Femur (tissue), 1 donor: ENCODE measurements around the gene SLC6A6.
A peak's percentile ranks its signal among the peaks of the same experiment; 100 is the strongest.

ENCODE experiments used
- DNase-seq: peaks from one replicate; pipeline ENCODE4 v3.0.0-alpha.2; 2017

SLC6A6 gene

GRCh38 chr3:14438262-14438661 is 35.9 kb downstream of the SLC6A6 start:
- no peak for DNase-seq

DNA sequence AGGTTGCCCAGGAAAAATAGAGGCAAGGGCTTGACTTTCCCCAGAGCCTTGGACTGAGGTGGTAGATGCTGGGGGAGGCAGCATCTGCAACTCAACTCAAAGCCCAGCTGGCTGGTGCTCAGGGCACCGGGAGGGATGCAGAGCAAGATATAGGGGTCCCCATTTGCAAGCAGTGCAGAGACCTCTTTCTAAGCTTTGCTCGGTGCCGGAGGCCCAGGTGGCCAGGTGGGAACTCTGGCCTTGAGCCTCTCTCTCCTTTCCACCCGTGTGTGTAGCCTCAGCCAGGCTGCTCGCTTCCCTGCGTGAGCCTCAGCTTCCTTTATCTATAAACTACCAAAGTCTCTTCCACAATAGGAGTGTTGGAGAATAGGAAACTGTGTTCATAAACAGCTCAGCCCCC is 36.5 kb downstream of the SLC6A6 start:
- no peak for DNase-seq

GRCh38 chr3:14439501-14440167 is 37.2 kb downstream of the SLC6A6 start:
- DNase-seq = peak; percentile 81

GRCh38 chr3:14440168-14440518 is 37.7 kb downstream of the SLC6A6 start:
- DNase-seq = no peak

GRCh38 chr3:14440531-14441239 is 38.3 kb downstream of the SLC6A6 start:
- DNase-seq = peak; percentile 59

GRCh38 chr3:14441240-14441919 is 39.0 kb downstream of the SLC6A6 start:
- DNase-seq = no peak

DNA sequence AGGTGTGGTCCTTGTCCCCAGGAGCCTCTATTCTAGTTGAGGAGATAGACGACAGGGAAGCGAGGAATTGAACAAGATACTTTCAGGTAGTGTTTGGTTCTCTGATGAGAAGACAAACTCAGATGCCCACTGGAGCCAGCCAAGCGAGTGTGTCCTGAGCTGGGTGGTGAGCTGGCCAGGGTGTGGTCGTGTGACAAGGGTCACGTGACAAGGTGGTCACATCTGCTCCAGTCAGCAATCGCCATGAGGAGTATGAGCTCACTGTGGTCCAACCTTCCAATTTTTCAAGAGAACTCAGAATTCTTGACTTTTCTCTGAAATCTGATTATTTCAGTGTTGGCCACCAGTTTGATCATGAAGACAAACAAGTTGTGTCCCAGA is 39.5 kb downstream of the SLC6A6 start:
- no peak for DNase-seq

DNA sequence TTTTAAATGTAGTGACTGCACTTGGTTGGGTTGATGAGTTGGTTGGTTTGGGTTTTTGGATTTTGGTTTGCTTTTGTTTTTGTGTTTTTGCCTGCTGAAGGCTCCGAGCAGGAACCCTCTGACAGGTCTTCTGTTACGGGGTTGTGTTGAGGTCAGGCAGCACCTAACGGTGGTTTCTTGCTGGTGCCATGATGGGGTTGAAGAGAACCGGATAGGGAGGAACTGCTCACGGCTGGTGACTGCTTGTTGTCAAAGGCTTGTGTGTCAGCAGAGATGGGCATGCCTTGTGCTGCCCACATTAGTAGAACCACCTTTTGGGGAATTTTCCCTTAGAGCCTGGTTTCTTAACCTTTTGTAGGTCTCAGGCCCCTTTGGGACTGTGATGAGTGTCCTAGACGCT is 42.0 kb downstream of the SLC6A6 start:
- no peak for DNase-seq

DNA sequence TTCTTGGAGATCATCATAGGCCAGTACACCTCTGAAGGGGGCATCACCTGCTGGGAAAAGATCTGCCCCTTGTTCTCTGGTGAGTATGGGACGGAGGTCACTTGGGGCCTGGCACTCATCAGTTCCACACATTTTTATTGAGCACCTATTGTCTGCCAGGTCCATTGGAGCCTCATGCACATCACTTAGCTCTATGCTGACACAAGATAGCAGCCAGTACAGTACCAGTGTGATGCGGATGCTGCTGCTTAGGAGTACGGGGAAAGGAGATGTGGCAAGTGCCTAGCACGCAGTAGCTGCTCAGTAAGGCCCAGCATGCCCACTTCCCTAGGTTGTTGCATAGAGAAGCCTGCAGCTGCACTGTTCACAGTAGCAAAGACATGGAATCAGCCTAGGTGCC is 43.4 kb downstream of the SLC6A6 start:
- no peak for DNase-seq

- no peak for DNase-seq
Observed at GRCh38 chr3:14446988-14447570, 44.7 kb downstream of the SLC6A6 start.

DNA sequence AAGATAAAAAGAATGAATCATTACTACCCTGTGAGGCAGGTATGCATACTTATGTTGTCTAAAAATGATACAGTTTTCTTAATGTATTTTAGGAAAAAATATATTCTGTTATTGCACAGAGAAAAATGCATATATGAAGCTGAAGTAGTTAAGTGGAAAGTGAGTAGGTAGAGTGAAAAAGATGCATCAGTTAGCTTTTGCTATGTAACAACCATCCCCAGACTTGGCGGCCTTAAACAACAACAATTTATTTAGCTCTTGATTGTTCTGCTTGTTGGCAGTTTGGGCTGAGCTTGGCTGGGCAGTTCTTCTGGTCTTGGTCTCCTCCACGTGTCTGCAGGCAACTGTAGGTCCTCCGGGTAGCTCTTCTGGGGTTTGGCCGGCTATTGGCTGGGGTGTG is 45.7 kb downstream of the SLC6A6 start:
- DNase-seq = no peak

DNA sequence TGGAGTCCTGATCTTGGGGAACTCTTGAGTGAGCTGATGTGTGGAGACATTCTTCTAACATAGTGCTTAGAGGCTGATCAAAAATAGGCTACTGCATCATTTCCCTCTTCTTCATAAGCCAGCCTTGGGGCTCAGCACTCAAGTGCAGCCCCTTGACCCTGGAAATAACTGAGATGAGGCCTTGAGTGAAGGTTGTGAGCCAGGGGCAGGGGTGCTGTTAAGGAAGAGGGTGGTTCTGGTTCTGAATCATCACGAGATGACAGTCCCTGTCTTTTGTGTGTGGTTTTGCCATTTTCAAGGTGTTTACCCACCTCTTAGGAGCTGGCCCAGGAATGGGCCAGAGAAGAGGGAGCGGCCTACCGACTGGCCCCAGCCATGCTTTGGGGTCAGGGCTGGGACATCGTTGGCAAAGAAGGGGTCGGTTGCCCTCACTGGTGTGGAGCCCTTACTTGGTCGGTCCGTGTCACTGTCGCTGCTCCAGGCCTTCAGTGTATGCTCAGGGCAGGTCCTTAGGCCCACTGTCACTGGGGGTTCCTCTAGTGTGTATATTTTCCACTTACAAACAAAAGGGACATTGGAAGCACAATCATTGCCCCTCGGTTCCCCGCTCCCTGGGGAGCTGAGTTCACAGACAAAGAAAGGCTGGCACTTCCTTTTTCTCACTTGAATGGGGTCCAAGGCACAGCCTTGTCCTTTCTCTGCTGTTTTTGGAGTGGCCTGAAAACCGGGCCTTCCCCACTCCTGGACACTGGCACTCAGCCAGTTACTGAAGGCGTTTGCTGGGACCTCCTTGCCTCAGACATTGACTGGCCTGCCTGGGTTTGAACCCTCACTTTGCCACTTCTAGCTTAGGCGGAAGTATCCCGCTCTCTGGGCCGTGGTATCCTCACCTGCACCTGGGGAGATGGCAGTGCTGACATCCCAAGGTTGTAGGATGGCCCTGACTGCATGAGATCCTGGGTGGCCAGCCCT is 46.6 kb downstream of the SLC6A6 start:
- no peak for DNase-seq

- DNase-seq = no peak
Observed at GRCh38 chr3:14450506-14450905, 48.1 kb downstream of the SLC6A6 start.

DNA sequence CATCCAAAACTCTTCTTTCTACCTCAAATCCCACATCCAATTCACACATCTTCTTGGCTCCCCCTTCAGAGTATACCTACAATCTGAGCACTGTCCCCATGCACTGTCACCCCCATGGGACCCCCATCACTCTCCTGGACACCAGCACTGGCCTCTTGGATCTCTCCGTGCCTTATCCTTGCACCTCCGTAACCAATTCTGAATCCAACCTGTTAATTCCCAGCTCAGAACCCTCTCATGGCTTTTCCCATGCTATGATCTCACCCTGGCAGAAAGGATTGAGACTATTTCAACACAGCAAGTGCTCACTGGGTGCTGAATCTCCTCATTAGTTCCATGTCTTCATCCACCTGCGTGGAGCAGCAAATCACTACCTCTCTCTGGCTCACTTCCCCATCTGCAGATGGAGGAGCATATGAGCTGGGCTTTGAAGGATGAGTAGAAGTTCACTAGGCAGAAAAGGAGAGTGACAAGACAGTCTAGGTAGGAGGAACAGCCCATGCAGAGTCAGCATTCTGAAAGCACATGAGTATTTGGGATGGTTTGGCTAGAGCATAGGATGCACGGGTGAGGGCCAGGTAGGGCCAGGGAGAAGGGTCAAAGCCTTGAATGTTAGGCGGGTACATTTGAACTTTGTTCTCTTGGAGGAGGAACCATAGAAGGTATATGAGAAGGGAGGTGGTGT is 48.7 kb downstream of the SLC6A6 start:
- no peak for DNase-seq

DNA sequence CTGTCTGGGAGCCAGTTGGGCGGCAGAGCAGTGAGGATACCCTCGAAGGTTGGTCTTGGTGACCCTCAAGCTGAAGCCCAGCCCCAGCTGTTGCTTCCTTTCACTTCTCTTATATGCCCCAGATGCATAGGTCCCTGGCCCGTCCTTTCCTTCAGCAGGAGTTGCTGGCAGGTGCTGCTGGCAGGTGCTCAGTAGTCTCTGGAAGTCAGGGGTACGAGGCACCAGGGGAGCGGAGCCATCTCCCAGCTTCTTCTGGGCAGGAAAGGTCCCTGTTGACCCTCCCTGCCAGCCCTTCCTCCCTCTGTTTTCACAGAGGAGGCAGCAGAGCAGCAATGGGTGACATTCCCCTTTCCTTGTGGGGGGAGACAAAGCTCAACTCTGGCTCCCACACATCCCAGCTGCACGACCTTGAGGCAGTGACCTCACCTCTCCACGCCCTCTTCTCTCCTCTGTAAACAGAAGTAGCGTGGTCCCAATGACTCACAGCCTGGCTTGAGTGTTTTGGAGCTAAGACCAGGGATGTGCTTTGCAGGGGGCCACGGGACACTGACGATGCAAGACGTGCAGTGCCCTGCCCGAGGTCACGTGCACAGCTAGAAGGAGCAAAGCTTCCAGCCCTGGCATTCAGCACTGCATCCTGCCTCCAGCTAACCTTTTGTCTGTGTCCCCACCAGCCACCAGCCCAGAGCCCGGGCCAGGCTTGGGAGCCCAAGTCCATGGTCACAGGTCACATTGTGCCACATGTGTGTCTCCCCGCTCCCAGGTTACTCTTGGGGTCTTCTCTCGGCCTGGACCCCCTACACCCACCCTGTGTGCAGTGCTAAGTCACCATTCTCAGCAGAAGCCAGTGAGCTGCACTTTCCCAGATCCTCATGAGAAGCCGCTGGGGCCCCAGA is 49.7 kb downstream of the SLC6A6 start:
- peak; percentile 77 for DNase-seq

- DNase-seq = peak; percentile 97
Observed at GRCh38 chr3:14452740-14453710, 50.6 kb downstream of the SLC6A6 start.

- DNase-seq = peak; percentile 71
Observed at GRCh38 chr3:14453876-14454638, 51.7 kb downstream of the SLC6A6 start.

- DNase-seq = no peak
Observed at GRCh38 chr3:14454639-14455310, 52.4 kb downstream of the SLC6A6 start.
